Astrocyte (in vitro differentiated cells and primary cell): ENCODE results near the gene QSOX2. TPM values are rescaled to one million over a fixed set of nuclear protein-coding genes. Genes with fewer than 3 reads are reported as not detected.

ENCODE experiments used
- DNase-seq: peaks from one replicate; pipeline ENCODE4 v3.0.0-alpha.2; 2010; ENCODE audit warnings: low read depth
- FAIRE-seq: peaks from 2 replicates; lab custom pipeline; 2011; peaks lifted over from hg19 to GRCh38; lab: Jason Lieb, UNC
- H2AFZ ChIP-seq: 2 replicates; pipeline ENCODE4 v1.6.0; 2012; ENCODE audit warnings: low read depth, low read length, inconsistent platforms
- H3K27ac ChIP-seq: 2 replicates; pipeline ENCODE4 v1.5.1; 2011; ENCODE audit warnings: low read depth, low read length, inconsistent platforms
- H3K27me3 ChIP-seq: 2 replicates; pipeline ENCODE4 v1.6.0; 2011; ENCODE audit warnings: low read length, inconsistent platforms; ENCODE audit not compliant: insufficient read depth
- H3K36me3 ChIP-seq: 2 replicates; pipeline ENCODE4 v1.5.1; 2011; ENCODE audit warnings: low read length, inconsistent platforms; ENCODE audit not compliant: insufficient read depth
- H3K4me1 ChIP-seq: 2 replicates; pipeline ENCODE4 v1.5.1; 2011; ENCODE audit warnings: low read length, inconsistent platforms; ENCODE audit not compliant: insufficient read depth
- H3K4me2 ChIP-seq: 2 replicates; pipeline ENCODE4 v1.6.0; 2012; ENCODE audit warnings: low read length, inconsistent platforms
- H3K4me3 ChIP-seq: 2 replicates; pipeline ENCODE4 v1.5.1; 2011; ENCODE audit warnings: low read depth, mild to moderate bottlenecking, low read length, inconsistent platforms; ENCODE audit not compliant: insufficient read depth
- H3K79me2 ChIP-seq: 2 replicates; pipeline ENCODE4 v1.6.0; 2012; ENCODE audit warnings: mild to moderate bottlenecking, low read length, inconsistent platforms; ENCODE audit not compliant: insufficient read depth
- H3K9ac ChIP-seq: 2 replicates; pipeline ENCODE4 v1.6.0; 2012; ENCODE audit warnings: mild to moderate bottlenecking, low read length, inconsistent platforms
- H3K9me3 ChIP-seq: 2 replicates; pipeline ENCODE4 v1.5.1; 2012; ENCODE audit warnings: low read depth, mild to moderate bottlenecking, low read length, inconsistent platforms; ENCODE audit not compliant: insufficient read depth
- H4K20me1 ChIP-seq: 2 replicates; pipeline ENCODE4 v1.6.0; 2012; ENCODE audit warnings: low read length, inconsistent platforms; ENCODE audit not compliant: insufficient read depth
- H3K27ac Mint-ChIP-seq: one replicate; pipeline ENCODE4 v1.8.0; 2021; ENCODE audit warnings: mild to moderate bottlenecking, mixed read lengths; ENCODE audit not compliant: unreplicated experiment
- H3K27me3 Mint-ChIP-seq: one replicate; pipeline ENCODE4 v1.8.0; 2021; ENCODE audit warnings: low read depth, mixed read lengths; ENCODE audit not compliant: unreplicated experiment
- H3K36me3 Mint-ChIP-seq: one replicate; pipeline ENCODE4 v1.8.0; 2021; ENCODE audit warnings: low read depth, mixed read lengths; ENCODE audit not compliant: unreplicated experiment
- H3K4me1 Mint-ChIP-seq: one replicate; pipeline ENCODE4 v1.8.0; 2021; ENCODE audit warnings: low read depth, mixed read lengths; ENCODE audit not compliant: unreplicated experiment
- H3K4me3 Mint-ChIP-seq: one replicate; pipeline ENCODE4 v1.8.0; 2021; ENCODE audit warnings: mild to moderate bottlenecking, moderate library complexity, mixed read lengths; ENCODE audit not compliant: unreplicated experiment
- H3K9me3 Mint-ChIP-seq: one replicate; pipeline ENCODE4 v1.8.0; 2021; ENCODE audit warnings: mild to moderate bottlenecking, mixed read lengths; ENCODE audit not compliant: unreplicated experiment
- CTCF ChIP-seq: IDR thresholded peaks from 2 replicates; pipeline ENCODE4 v1.5.1; 2011; ENCODE audit warnings: low read depth, mild to moderate bottlenecking, inconsistent platforms, low read length, moderate library complexity; ENCODE audit not compliant: insufficient read depth
- EZH2 ChIP-seq: IDR thresholded peaks from 2 replicates; pipeline ENCODE4 v1.6.1; 2012; ENCODE audit warnings: mild to moderate bottlenecking, low read length, inconsistent platforms; ENCODE audit not compliant: insufficient read depth
- total RNA-seq: library from RNA; stranded (reverse); gene quantifications from 2 replicates; pipeline ENCODE4 v1.2.1, GENCODE V29; 2021

QSOX2 gene
- total RNA-seq, 1 donor from 2014 or later, result 20.4 TPM

GRCh38 chr9:136260936-136261472 lies 15.4 kb upstream of the QSOX2 start:
- no peak overlapping the region for H3K4me3 ChIP-seq

GRCh38 chr9:136260521-136260920 lies 14.9 kb upstream of the QSOX2 start:
- peaks cover 2% of the 10 kb centered on the region for H3K27me3 ChIP-seq
- H4K20me1 ChIP-seq, result no peaks in the 10 kb centered on the region
- FAIRE-seq (no peak), DNase-seq (no peak)
- H3K27ac ChIP-seq, result no peak overlapping the region
- H3K4me3 Mint-ChIP-seq, result no peak overlapping the region
- H3K9me3 ChIP-seq, result no peaks in the 10 kb centered on the region
- no peak overlapping the region for H2AFZ ChIP-seq
- no peaks in the 10 kb centered on the region for H3K79me2 ChIP-seq
- peaks cover 10% of the 10 kb centered on the region for H3K27me3 Mint-ChIP-seq
- peaks cover 2% of the 10 kb centered on the region for H3K4me1 ChIP-seq
- H3K4me1 Mint-ChIP-seq, result no peaks in the 10 kb centered on the region
- no peaks in the 10 kb centered on the region for H3K9me3 Mint-ChIP-seq
- no peaks in the 10 kb centered on the region for H3K36me3 Mint-ChIP-seq
- TF ChIP-seq EZH2, result no peak
- TF ChIP-seq CTCF, result no peak
- no peak overlapping the region for H3K9ac ChIP-seq
- no peak overlapping the region for H3K27ac Mint-ChIP-seq
- no peak overlapping the region for H3K4me3 ChIP-seq
- H3K4me2 ChIP-seq, result no peak overlapping the region
- H3K36me3 ChIP-seq, result no peaks in the 10 kb centered on the region

More at GRCh38 chr9:136260936-136261472, 15.4 kb upstream of the QSOX2 start:
- H3K4me3 Mint-ChIP-seq, result no peak overlapping the region
- no peak overlapping the region for H3K4me2 ChIP-seq
- no peaks in the 10 kb centered on the region for H3K79me2 ChIP-seq
- TF ChIP-seq EZH2 (no peak), CTCF (no peak)
- no peak overlapping the region for H2AFZ ChIP-seq
- no peaks in the 10 kb centered on the region for H4K20me1 ChIP-seq
- peaks cover 10% of the 10 kb centered on the region for H3K27me3 Mint-ChIP-seq
- FAIRE-seq, result no peak
- no peaks in the 10 kb centered on the region for H3K9me3 ChIP-seq
- H3K4me1 ChIP-seq, result no peaks in the 10 kb centered on the region
- DNase-seq, result no peak
- H3K4me1 Mint-ChIP-seq, result no peaks in the 10 kb centered on the region
- H3K9me3 Mint-ChIP-seq, result no peaks in the 10 kb centered on the region
- H3K36me3 Mint-ChIP-seq, result no peaks in the 10 kb centered on the region
- H3K9ac ChIP-seq, result no peak overlapping the region
- peaks cover 2% of the 10 kb centered on the region for H3K27me3 ChIP-seq
- H3K27ac Mint-ChIP-seq, result no peak overlapping the region
- H3K36me3 ChIP-seq, result no peaks in the 10 kb centered on the region
- no peak overlapping the region for H3K27ac ChIP-seq

- H4K20me1 ChIP-seq, result no peaks in the 10 kb centered on the region
- H3K4me3 Mint-ChIP-seq, result no peak overlapping the region
- TF ChIP-seq EZH2, result no peak
- TF ChIP-seq CTCF, result no peak
- FAIRE-seq (no peak), DNase-seq (no peak)
- no peak overlapping the region for H3K4me2 ChIP-seq
- peaks cover 10% of the 10 kb centered on the region for H3K27me3 Mint-ChIP-seq
- H3K27ac Mint-ChIP-seq, result no peak overlapping the region
- H3K36me3 Mint-ChIP-seq, result no peaks in the 10 kb centered on the region
- H3K36me3 ChIP-seq, result no peaks in the 10 kb centered on the region
- peaks cover 9% of the 10 kb centered on the region for H3K4me1 ChIP-seq
- no peaks in the 10 kb centered on the region for H3K79me2 ChIP-seq
- peaks cover 2% of the 10 kb centered on the region for H3K27me3 ChIP-seq
- no peaks in the 10 kb centered on the region for H3K9me3 Mint-ChIP-seq
- no peak overlapping the region for H2AFZ ChIP-seq
- H3K27ac ChIP-seq, result no peak overlapping the region
- no peaks in the 10 kb centered on the region for H3K9me3 ChIP-seq
- peaks cover 3% of the 10 kb centered on the region for H3K4me1 Mint-ChIP-seq
- H3K4me3 ChIP-seq, result no peak overlapping the region
- H3K9ac ChIP-seq, result no peak overlapping the region
Observed at GRCh38 chr9:136259836-136260235, 14.2 kb upstream of the QSOX2 start.
